Kidney (tissue), 14 donors: ENCODE results near the gene TXNDC17. TPM values are rescaled to one million over a fixed set of nuclear protein-coding genes. Genes with fewer than 3 reads are reported as not detected.
A peak's percentile ranks its signal among the peaks of the same experiment; 100 is the strongest.
"Not testable (repeated sequence)": the region's sequence is repeated elsewhere in the genome, so short reads cannot be mapped to it uniquely, and the experiment has no call there.

Experiments used
- DNase-seq, 5 donors: peaks; one replicate each; pipeline ENCODE4 v3.0.0-alpha.2; 2013 to 2020
- FAIRE-seq: peaks from 2 replicates; lab custom pipeline; 2012; peaks lifted over from hg19 to GRCh38; lab: Jason Lieb, UNC
- H3K27ac ChIP-seq, 2 donors: one replicate each; pipeline ENCODE4 v1.7.0; 2013; ENCODE audit warnings: low read depth in 2 of 2, low read length in 2 of 2, inconsistent platforms in 1 of 2
- H3K27me3 ChIP-seq: one replicate; pipeline ENCODE4 v1.7.1; 2013; ENCODE audit warnings: low read length, inconsistent platforms; ENCODE audit not compliant: control insufficient read depth, insufficient read depth
- H3K36me3 ChIP-seq, 3 donors: one replicate each; pipeline versions ENCODE4 v1.7.0 to v1.7.1; 2013; ENCODE audit warnings: low read length in 3 of 3, control low read depth in 1 of 3, inconsistent platforms in 1 of 3; ENCODE audit not compliant: insufficient read depth in 3 of 3, control insufficient read depth in 2 of 3
- H3K4me1 ChIP-seq, 3 donors: one replicate each; pipeline versions ENCODE4 v1.7.0 to v1.7.1; 2013; ENCODE audit warnings: low read length in 3 of 3, inconsistent platforms in 1 of 3, low read depth in 1 of 3; ENCODE audit not compliant: control insufficient read depth in 2 of 3, insufficient read depth in 2 of 3
- H3K4me3 ChIP-seq, 3 donors: one replicate each; pipeline versions ENCODE4 v1.7.0 to v1.8.1; 2013; ENCODE audit warnings: low read length in 3 of 3, control low read depth in 1 of 3, inconsistent platforms in 1 of 3
- H3K9ac ChIP-seq, 3 donors: one replicate each; pipeline versions ENCODE4 v1.7.0 to v1.7.1; 2013; ENCODE audit warnings: low read length in 3 of 3, control low read depth in 1 of 3, inconsistent platforms in 1 of 3
- H3K9me3 ChIP-seq, 3 donors: one replicate each; pipeline versions ENCODE4 v1.7.0 to v1.7.1; 2013; ENCODE audit warnings: low read length in 3 of 3, control low read depth in 1 of 3, inconsistent platforms in 1 of 3; ENCODE audit not compliant: control insufficient read depth in 2 of 3, insufficient read depth in 1 of 3
- intact Hi-C: fragments of 100-400 bp; cut with DNase I; formaldehyde crosslinking; loops from one replicate; pipeline ENCODE4 v1.11.1; 2022
- polyA plus RNA-seq: library from polyadenylated mRNA; stranded (reverse); fragments of 350-450 nt; fragmentation: Illumina TruSeq; extraction: RNeasy Lipid Tissue Mini Kit (QIAGEN cat#74804); gene quantifications from one replicate; pipeline ENCODE4 v1.2.3, GENCODE V29; 2014; ENCODE audit warnings: low read depth, low replicate concordance; ENCODE audit not compliant: insufficient read depth
- total RNA-seq: library from RNA; stranded (reverse); fragmentation: NEBNext Ultra II Directional; extraction: Animal tissue kit (Norgen Biotek cat#: 25700); gene quantifications from one replicate; pipeline ENCODE4 v1.2.1, GENCODE V29; 2021
- TF ChIP-seq, protein P1 (sequence below): IDR thresholded peaks from 3 replicates; pipeline ENCODE4 v1.5.1; 2012; ENCODE audit warnings: mild to moderate bottlenecking, moderate library complexity, borderline replicate concordance; ENCODE audit not compliant: insufficient read depth; ENCODE audit errors: extremely low read depth
- donor health status: control.
- donor health status: control.
- donor health status: control.
- donor health status: control.
- donor health status: control.
- donor health status: DM: yes; HTN: yes; CAD: no.
- donor health status: Normal renal cell carcinoma (clear cell type).

Gene TXNDC17
- total and polyA plus RNA-seq, 2 donors from 2014 or later, result 56.7 to 394 TPM

DNA sequence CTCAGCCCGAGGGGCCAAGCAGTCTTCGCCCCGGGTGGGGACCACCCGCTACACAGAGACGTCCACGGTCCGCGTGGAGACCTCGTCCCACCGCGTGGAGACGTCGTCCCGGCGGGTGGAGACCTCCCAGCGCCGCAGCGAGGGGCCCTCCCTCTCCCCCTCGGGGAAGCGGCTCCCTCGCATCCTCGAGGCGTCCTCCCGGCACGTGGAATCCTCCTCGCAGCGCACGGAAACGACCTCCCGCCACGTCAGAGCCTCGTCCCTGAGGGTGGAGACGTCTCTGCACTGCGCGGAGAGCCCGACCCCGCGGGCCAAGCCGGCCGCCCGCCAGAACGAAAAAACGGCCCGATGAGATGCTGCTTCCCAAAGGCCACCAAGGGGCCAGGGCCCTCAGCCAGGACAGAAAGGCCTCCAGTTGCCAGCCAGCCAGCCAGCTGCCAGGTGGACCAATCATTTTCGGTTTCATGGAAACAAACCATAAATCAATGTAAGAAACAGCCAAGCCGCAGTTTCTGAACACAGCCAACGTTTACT lies 11.1 kb downstream of the TXNDC17 start:
- Histone ChIP-seq H3K9me3 (no peaks in the 10 kb centered on the region), H3K27ac (peak overlapping the region; percentile 77 to 78), H3K4me3 (peak overlapping the region; percentile 66 to 98 (median 93)), H3K4me1 (peaks cover 14 to 31% (median 30%) of the 10 kb centered on the region in 3 donors), H3K27me3 (peaks cover 10% of the 10 kb centered on the region), H3K9ac (peak overlapping the region in 2 of 3 donors; percentile 54 to 83), H3K36me3 (peaks cover 3 to 18% (median 11%) of the 10 kb centered on the region in 3 donors)
- FAIRE-seq (no peak), DNase-seq (peak in 4 of 5 donors; percentile 42 to 90 (median 68))
- TF ChIP-seq, protein P1, sequence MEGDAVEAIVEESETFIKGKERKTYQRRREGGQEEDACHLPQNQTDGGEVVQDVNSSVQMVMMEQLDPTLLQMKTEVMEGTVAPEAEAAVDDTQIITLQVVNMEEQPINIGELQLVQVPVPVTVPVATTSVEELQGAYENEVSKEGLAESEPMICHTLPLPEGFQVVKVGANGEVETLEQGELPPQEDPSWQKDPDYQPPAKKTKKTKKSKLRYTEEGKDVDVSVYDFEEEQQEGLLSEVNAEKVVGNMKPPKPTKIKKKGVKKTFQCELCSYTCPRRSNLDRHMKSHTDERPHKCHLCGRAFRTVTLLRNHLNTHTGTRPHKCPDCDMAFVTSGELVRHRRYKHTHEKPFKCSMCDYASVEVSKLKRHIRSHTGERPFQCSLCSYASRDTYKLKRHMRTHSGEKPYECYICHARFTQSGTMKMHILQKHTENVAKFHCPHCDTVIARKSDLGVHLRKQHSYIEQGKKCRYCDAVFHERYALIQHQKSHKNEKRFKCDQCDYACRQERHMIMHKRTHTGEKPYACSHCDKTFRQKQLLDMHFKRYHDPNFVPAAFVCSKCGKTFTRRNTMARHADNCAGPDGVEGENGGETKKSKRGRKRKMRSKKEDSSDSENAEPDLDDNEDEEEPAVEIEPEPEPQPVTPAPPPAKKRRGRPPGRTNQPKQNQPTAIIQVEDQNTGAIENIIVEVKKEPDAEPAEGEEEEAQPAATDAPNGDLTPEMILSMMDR, result no peak
- intact Hi-C loops, result no loop called here

DNA sequence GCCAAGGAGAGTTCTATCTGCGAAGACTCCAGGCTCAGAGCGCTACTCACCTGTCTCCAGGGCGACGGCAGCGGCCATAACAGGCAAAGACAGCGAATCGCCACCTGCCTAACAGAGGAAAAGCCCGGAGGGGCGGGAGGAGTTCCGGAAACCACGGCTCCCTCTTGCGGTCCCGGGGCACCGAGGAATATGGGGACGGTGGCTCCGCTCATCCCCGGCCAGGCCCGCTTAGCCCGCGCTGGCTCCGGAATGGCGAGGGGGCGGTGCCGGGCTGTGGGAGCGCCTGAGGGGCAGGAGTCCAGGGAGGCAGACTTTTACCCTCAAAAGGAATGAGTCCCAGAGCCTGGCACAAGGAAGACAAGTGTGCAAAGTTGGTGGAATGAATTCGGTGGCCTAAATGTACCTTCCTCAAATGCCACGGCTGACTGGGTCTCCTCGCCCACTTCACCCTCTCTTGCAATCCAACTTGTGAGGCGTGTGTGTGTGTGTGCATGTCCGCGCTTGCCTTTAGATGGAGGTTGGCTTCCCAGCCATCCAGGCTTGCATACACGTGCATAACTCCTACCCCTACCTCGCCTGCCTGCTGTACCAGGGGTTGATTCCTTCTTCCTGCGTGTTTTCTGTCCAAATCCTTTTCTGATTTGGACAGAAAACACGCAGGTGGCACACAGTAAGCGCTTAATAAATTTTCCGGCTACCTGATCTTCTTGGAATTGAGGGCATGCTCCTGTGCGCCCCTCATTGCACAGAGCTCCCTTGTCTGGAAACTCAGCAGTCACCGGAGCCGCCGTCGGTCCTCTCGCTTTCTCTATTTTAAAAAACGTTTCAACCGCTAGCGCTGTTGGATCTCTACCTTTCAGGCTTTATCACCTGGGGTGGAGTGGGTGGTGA lies 14.2 kb downstream of the TXNDC17 start:
- Histone ChIP-seq H3K4me1 (peaks cover 14 to 29% (median 28%) of the 10 kb centered on the region in 3 donors), H3K9ac (no peak overlapping the region), H3K27me3 (peaks cover 10% of the 10 kb centered on the region), H3K27ac (no peak overlapping the region), H3K4me3 (peak overlapping the region in 2 of 3 donors; percentile 33 to 54), H3K36me3 (no peaks in the 10 kb centered on the region), H3K9me3 (no peaks in the 10 kb centered on the region)
- TF ChIP-seq, protein P1, result no peak
- FAIRE-seq, result no peak
- DNase-seq, result peak; percentile 51 to 83 (median 70)
- intact Hi-C loops, result no loop called here

DNA sequence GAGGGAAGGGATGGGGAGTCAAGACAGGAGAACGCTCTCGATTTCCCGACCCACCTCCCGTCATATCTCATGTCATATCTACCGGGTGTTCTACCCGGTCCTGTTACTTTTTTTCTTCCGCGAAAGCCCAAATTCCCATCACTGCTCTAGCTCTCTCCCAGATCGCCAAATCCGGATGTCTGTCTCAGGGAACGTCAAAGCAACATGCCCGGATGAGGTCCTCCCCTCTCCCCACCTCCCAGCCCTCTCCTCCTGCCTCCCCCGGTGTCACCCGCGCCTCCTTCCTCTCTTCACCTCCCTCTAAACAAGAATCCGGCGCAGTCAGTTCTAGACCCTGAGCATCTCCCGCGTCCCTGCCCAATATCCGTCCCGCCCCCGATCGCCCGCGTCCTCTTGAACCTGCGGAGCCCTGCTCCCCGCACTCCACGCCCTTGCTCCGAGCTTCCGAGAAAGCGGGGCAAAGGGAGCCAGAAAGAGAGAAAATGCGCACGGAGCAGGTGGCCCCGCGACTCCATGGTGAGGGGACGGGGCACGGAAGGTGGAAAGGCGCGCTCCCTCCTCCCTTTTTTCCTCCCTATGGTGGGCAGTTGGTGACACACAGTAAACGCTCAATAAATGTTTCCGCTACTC lies 15.0 kb downstream of the TXNDC17 start:
- peaks cover 11 to 23% (median 23%) of the 10 kb centered on the region in 3 donors for H3K4me1 ChIP-seq
- H3K9ac ChIP-seq, H3K27ac ChIP-seq, FAIRE-seq, intact Hi-C loops, DNase-seq, H3K27me3 ChIP-seq, H3K4me3 ChIP-seq, H3K9me3 ChIP-seq, H3K36me3 ChIP-seq: not testable (repeated sequence)

DNA sequence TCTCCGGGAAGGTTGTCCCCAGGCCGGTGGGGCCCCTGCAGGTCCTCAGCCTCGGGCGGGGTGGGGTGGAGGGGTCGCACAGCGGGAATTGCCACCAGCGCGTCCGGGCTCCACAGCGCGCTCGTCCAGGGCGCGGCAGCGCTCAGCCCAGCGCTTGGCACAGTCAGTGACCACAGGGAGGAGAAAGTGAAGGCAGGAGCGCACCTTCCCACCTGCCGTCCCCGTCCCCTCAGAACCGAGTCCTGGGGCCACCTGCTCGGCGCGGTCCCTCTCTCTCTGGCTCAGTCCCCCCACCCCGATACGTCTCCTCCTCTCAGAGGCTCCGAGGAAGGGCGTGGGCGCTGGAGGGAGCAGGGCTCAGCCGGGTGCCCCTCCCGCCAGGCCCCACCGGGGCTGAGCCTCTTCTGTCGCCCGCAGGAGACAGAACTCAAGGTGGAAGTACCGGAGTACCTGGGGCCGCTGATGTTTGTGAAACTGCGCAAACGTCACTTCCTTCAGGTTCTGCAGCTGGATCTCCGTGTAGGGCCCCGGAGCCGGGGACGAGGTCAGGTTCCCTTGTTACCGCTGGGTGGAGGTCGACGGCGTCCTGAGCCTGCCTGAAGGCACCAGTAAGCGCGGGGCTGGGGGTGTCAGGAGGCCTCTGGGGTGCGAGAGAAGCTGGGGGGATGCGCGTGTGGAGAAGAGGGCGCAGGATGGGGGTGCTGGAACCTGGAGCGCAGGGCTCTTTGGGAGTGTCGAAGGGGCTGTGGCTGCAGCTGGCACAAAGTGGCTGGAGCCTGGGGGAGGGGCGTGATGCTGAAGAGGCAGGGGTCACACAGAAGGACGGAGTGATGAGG lies 16.2 kb downstream of the TXNDC17 start:
- H3K27ac ChIP-seq, H3K4me3 ChIP-seq, H3K9ac ChIP-seq, H3K9me3 ChIP-seq, H3K36me3 ChIP-seq, H3K27me3 ChIP-seq, intact Hi-C loops, FAIRE-seq: not testable (repeated sequence)
- peaks cover 11 to 21% (median 18%) of the 10 kb centered on the region in 3 donors for H3K4me1 ChIP-seq
- peak in 3 of 5 donors; percentile 16 to 80 (median 32) for DNase-seq
